ENCODE measurements around the gene AFG3L2.

DNA sequence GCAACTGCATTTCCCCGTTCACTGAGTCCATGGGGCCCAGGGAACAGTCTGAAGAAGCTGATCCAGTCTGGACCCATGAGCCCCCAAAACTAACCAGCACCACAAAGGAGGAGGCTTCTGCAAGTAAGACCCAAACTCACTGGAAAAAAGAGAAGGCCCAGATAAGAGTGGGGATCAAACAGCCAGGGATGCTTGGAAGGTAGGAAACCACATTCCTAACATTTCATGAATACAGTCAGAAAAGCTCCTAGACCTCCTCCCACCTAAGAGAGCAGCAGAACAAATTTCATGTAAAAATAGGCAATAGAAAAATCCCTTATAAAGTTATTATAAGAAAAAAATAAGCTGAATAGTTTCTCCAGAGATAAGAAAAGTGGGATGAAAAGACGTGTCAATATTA lies 38.6 kb downstream of the AFG3L2 start:
- TF ChIP-seq POLR2A (IDR thresholded peaks at IDR 0.05) (no peak), CTCF (IDR thresholded peaks at IDR 0.05 in 8 of 11, conservative IDR thresholded peaks at IDR 0.05 in 3 of 11) (no peak)

All from spleen (tissue), 7 donors.